Naive thymus-derived CD4-positive, alpha-beta T cell (primary cell): ENCODE measurements around the gene PPT1. TPM values are rescaled to one million over a fixed set of nuclear protein-coding genes. Genes with fewer than 3 reads are reported as not detected.

Experiments
- ATAC-seq: fragments of 150-1000 bp; cut with Tn5 transposase; 2 replicates; pipeline ENCODE4 v1.10.0; 2021; ENCODE audit warnings: mild to moderate bottlenecking, moderate library complexity
- CTCF ChIA-PET: fragments of 350-600 bp; sonication (Branson Sonifier 250); formaldehyde crosslinking; loops from one replicate; lab custom pipeline; 2021; ENCODE audit warnings: antibody characterized with exemption; lab: Charles Lee
- POLR2A ChIA-PET: fragments of 350-600 bp; sonication (Branson Sonifier 250); formaldehyde crosslinking; loops from one replicate; lab custom pipeline; 2021; ENCODE audit warnings: antibody characterized with exemption, inconsistent platforms; lab: Charles Lee
- DNase-seq, 9 donors: peaks; one replicate each; pipeline versions ENCODE4 v3.0.0 to v3.0.0-alpha.2; 2020 to 2022; ENCODE audit warnings: mixed read lengths in 1 of 9
- H3K27ac ChIP-seq: one replicate; pipeline ENCODE4 v1.7.0; 2013; ENCODE audit warnings: mild to moderate bottlenecking, low read depth, low read length, moderate library complexity
- H3K27me3 ChIP-seq, 2 donors: one replicate each; pipeline ENCODE4 v1.7.0; 2013; ENCODE audit warnings: low read length in 2 of 2, mild to moderate bottlenecking in 2 of 2, moderate library complexity in 2 of 2; ENCODE audit not compliant: control insufficient read depth in 2 of 2, insufficient read depth in 2 of 2
- H3K36me3 ChIP-seq, 3 experiments: 1 replicate in 2 of 3; 2 replicates in 1 of 3; pipeline ENCODE4 v1.7.0; 2013; ENCODE audit warnings: low read length in 3 of 3, mild to moderate bottlenecking in 3 of 3, moderate library complexity in 1 of 3; ENCODE audit not compliant: insufficient read depth in 3 of 3, control insufficient read depth in 2 of 3
- H3K4me1 ChIP-seq, 2 donors: one replicate each; pipeline ENCODE4 v1.7.0; 2013; ENCODE audit warnings: low read length in 2 of 2, mild to moderate bottlenecking in 2 of 2, moderate library complexity in 1 of 2; ENCODE audit not compliant: control insufficient read depth in 2 of 2, insufficient read depth in 2 of 2
- H3K4me3 ChIP-seq: 2 replicates; pipeline ENCODE4 v1.7.0; 2013; ENCODE audit warnings: mild to moderate bottlenecking, low read length
- H3K9me3 ChIP-seq, 3 experiments: 1 replicate in 2 of 3; 2 replicates in 1 of 3; pipeline ENCODE4 v1.7.0; 2013; ENCODE audit warnings: low read length in 3 of 3; ENCODE audit not compliant: control insufficient read depth in 2 of 3
- H3K27ac Mint-ChIP-seq, 9 donors: one replicate each; pipeline ENCODE4 v1.8.0; 2020 to 2022; ENCODE audit warnings: mixed read lengths in 9 of 9, mild to moderate bottlenecking in 8 of 9, moderate library complexity in 5 of 9, inconsistent platforms in 2 of 9
- H3K27me3 Mint-ChIP-seq, 5 donors: one replicate each; pipeline ENCODE4 v1.8.0; 2021 to 2022; ENCODE audit warnings: mixed read lengths in 5 of 5, mild to moderate bottlenecking in 1 of 5
- H3K36me3 Mint-ChIP-seq, 5 donors: one replicate each; pipeline ENCODE4 v1.8.0; 2020 to 2022; ENCODE audit warnings: mixed read lengths in 5 of 5, mild to moderate bottlenecking in 3 of 5, inconsistent platforms in 1 of 5
- H3K4me1 Mint-ChIP-seq, 7 donors: one replicate each; pipeline ENCODE4 v1.8.0; 2020 to 2022; ENCODE audit warnings: mixed read lengths in 7 of 7, mild to moderate bottlenecking in 3 of 7, inconsistent platforms in 1 of 7
- H3K4me3 Mint-ChIP-seq, 10 donors: one replicate each; pipeline ENCODE4 v1.8.0; 2020 to 2022; ENCODE audit warnings: mild to moderate bottlenecking in 10 of 10, mixed read lengths in 10 of 10, moderate library complexity in 6 of 10, inconsistent platforms in 2 of 10
- H3K9me3 Mint-ChIP-seq, 11 donors: one replicate each; pipeline ENCODE4 v1.8.0; 2020 to 2022; ENCODE audit warnings: mixed read lengths in 11 of 11, mild to moderate bottlenecking in 4 of 11, inconsistent platforms in 1 of 11, moderate library complexity in 1 of 11
- intact Hi-C, 2 donors: fragments of 100-400 bp; cut with micrococcal nuclease; formaldehyde crosslinking; loops; one replicate each; pipeline ENCODE4 v1.15.1; 2023
- polyA plus RNA-seq, 2 donors: library from polyadenylated mRNA; unstranded; fragments of 300-500 nt; fragmentation: Illumina TruSeq; gene quantifications; one replicate each; pipeline ENCODE4 v1.2.3, GENCODE V29; 2021
- total RNA-seq, 6 experiments: library from RNA in 5 of 6; stranded (reverse) in 5 of 6; gene quantifications; 1 replicate in 5 of 6; 2 replicates in 1 of 6; pipeline ENCODE4 v1.2.3 and lab custom pipeline; 2021 to 2026

PPT1 gene
- total and polyA plus RNA-seq, 7 experiments from 2014 or later, result 51.8 to 264 (median 100) TPM

- H3K4me3 Mint-ChIP-seq, result peak overlapping the region; percentile 27 to 87 (median 64)
- no peaks in the 10 kb centered on the region for H3K27me3 ChIP-seq
- H3K4me1 ChIP-seq, result peaks cover 58 to 77% of the 10 kb centered on the region in 2 donors
- POLR2A ChIA-PET, result interaction anchor here (2.0 to 21.3 kb wide), 3 partner anchors 11 to 24 kb away, joined by 7 to 306 read pairs (median 11); partner anchors contain the start of gene CAP1
- CTCF ChIA-PET, result interaction anchor here (0.6 to 1.6 kb wide), 5 partner anchors 14 to 351 kb away, joined by 3 to 5 read pairs (median 4); no protein-coding TSS in a partner anchor
- peak overlapping the region; percentile 48 to 97 (median 89) for H3K27ac Mint-ChIP-seq
- DNase-seq (no peak), ATAC-seq (no peak)
- H3K4me1 Mint-ChIP-seq, result peaks cover 75 to 100% (median 95%) of the 10 kb centered on the region in 7 donors
- H3K9me3 ChIP-seq, result no peaks in the 10 kb centered on the region
- H3K27me3 Mint-ChIP-seq, result no peaks in the 10 kb centered on the region
- no peaks in the 10 kb centered on the region for H3K9me3 Mint-ChIP-seq
- H3K4me3 ChIP-seq, result peak overlapping the region; percentile 3
- H3K27ac ChIP-seq, result peak overlapping the region; percentile 77
- intact Hi-C loops, result no loop called here
- peaks cover 9 to 54% (median 27%) of the 10 kb centered on the region in 5 donors for H3K36me3 Mint-ChIP-seq
- peaks cover 3 to 25% (median 4%) of the 10 kb centered on the region in 3 experiments for H3K36me3 ChIP-seq
These were observed 40.3 kb downstream of the PPT1 start for GRCh38 chr1:40056519-40057309.

- ATAC-seq, result no peak
- H3K36me3 ChIP-seq, result peaks cover 0 to 7% (median 3%) of the 10 kb centered on the region in 3 experiments
- H3K9me3 Mint-ChIP-seq, result no peaks in the 10 kb centered on the region
- no peaks in the 10 kb centered on the region for H3K27me3 Mint-ChIP-seq
- peak overlapping the region; percentile 32 for H3K27ac ChIP-seq
- ChIA-PET CTCF (interaction anchor here (0.7 kb wide), 1 partner anchor 262 kb away, joined by 3 read pairs; no protein-coding TSS in a partner anchor), POLR2A (interaction anchor here (5.1 to 17.8 kb wide), 2 partner anchors 11 to 13 kb away, joined by 38 to 306 read pairs; partner anchors contain the start of gene CAP1)
- intact Hi-C loops, result no loop called here
- peak overlapping the region in 8 of 9 donors; percentile 56 to 97 (median 88) for H3K27ac Mint-ChIP-seq
- H3K36me3 Mint-ChIP-seq, result peaks cover 11 to 48% (median 30%) of the 10 kb centered on the region in 5 donors
- H3K4me3 Mint-ChIP-seq, result peak overlapping the region in 8 of 10 donors; percentile 26 to 87 (median 50)
- H3K4me1 ChIP-seq, result peaks cover 53 to 68% of the 10 kb centered on the region in 2 donors
- H3K4me3 ChIP-seq, result no peak overlapping the region
- peaks cover 67 to 99% (median 91%) of the 10 kb centered on the region in 7 donors for H3K4me1 Mint-ChIP-seq
- H3K9me3 ChIP-seq, result no peaks in the 10 kb centered on the region
- no peaks in the 10 kb centered on the region for H3K27me3 ChIP-seq
- DNase-seq, result no peak
These were observed 43.7 kb downstream of the PPT1 start for GRCh38 chr1:40053138-40053887.

DNA sequence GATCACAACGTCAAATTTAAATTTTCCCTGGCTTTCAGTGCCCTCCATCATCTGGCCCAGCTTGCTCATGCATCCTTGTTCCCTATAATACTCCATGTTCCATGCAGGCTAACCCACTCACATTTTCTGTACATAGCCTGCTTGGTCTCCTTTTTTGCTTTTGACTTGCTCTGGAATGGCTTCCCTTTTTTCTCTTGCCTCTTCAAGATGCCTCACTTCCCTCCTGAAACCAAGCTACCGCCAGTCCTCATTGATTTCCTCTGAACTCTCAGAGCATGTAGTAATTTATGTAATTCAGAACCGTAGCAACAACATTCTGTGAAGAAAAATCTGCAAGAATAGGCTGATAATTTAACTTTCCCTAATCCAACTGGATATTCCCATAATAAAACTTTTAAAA is 46.2 kb downstream of the PPT1 start:
- peaks cover 52 to 62% of the 10 kb centered on the region in 2 donors for H3K4me1 ChIP-seq
- H3K4me3 ChIP-seq, result no peak overlapping the region
- no peaks in the 10 kb centered on the region for H3K9me3 ChIP-seq
- POLR2A ChIA-PET, result interaction anchor here (1.1 to 17.8 kb wide), 4 partner anchors 10 to 46 kb away, joined by 3 to 306 read pairs (median 22); partner anchors contain the start of genes CAP1 and PPT1
- Mint-ChIP-seq H3K36me3 (peaks cover 11 to 49% (median 30%) of the 10 kb centered on the region in 5 donors), H3K9me3 (no peaks in the 10 kb centered on the region), H3K27me3 (no peaks in the 10 kb centered on the region), H3K4me3 (peak overlapping the region; percentile 23 to 99 (median 64)), H3K27ac (peak overlapping the region; percentile 59 to 97 (median 86)), H3K4me1 (peaks cover 64 to 97% (median 86%) of the 10 kb centered on the region in 7 donors)
- ATAC-seq (peak; percentile 45), DNase-seq (no peak)
- peak overlapping the region; percentile 63 for H3K27ac ChIP-seq
- intact Hi-C loops, result loop anchor here in 1 of 2 donors (1.0 kb wide), 1 partner anchor 8 kb away; no protein-coding TSS in a partner anchor
- CTCF ChIA-PET, result interaction anchor here (0.6 to 1.4 kb wide), 4 partner anchors 9 to 199 kb away, joined by 3 to 4 read pairs (median 3); no protein-coding TSS in a partner anchor
- peaks cover 0 to 1% (median 0%) of the 10 kb centered on the region in 3 experiments for H3K36me3 ChIP-seq
- H3K27me3 ChIP-seq, result no peaks in the 10 kb centered on the region

DNA sequence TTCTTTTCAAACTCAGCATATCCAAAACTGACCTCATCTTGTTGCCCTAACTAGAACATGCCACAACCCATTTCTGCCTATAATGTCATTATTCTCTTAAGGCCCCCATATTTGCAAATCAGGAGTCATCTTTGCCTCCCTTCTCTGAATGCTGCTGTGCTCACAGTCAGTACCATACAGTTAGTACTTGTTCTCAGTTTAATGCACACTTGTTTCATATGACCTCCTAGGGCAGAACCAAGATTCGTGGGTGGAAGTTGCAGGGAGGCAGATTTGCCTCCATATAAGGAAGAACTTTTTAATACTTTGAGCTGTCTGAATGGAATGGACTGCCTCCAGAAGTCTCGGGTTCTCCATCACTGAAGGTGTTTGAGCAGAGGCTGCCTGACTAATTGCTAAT is 47.3 kb downstream of the PPT1 start:
- H3K9me3 ChIP-seq, result no peaks in the 10 kb centered on the region
- Mint-ChIP-seq H3K27me3 (no peaks in the 10 kb centered on the region), H3K9me3 (no peaks in the 10 kb centered on the region), H3K4me1 (peaks cover 65 to 97% (median 85%) of the 10 kb centered on the region in 7 donors), H3K36me3 (peaks cover 8 to 55% (median 33%) of the 10 kb centered on the region in 5 donors), H3K4me3 (peak overlapping the region; percentile 3 to 99 (median 72)), H3K27ac (peak overlapping the region; percentile 56 to 97 (median 86))
- ATAC-seq (peak; percentile 37), DNase-seq (no peak)
- no peaks in the 10 kb centered on the region for H3K27me3 ChIP-seq
- H3K4me1 ChIP-seq, result peaks cover 61 to 63% of the 10 kb centered on the region in 2 donors
- POLR2A ChIA-PET, result interaction anchor here (1.0 to 17.8 kb wide), 3 partner anchors 9 to 15 kb away, joined by 3 to 306 read pairs (median 38); partner anchors contain the start of gene CAP1
- peak overlapping the region; percentile 63 for H3K27ac ChIP-seq
- intact Hi-C loops, result loop anchor here (1.0 kb wide), 2 partner anchors 9 to 10 kb away; partner anchors contain the start of gene CAP1 (in 1 of the 2)
- peaks cover 0 to 3% (median 0%) of the 10 kb centered on the region in 3 experiments for H3K36me3 ChIP-seq
- CTCF ChIA-PET, result interaction anchor here (1.3 to 1.6 kb wide), 2 partner anchors 18 to 103 kb away, joined by 4 read pairs; no protein-coding TSS in a partner anchor
- peak overlapping the region; percentile 7 for H3K4me3 ChIP-seq

DNA sequence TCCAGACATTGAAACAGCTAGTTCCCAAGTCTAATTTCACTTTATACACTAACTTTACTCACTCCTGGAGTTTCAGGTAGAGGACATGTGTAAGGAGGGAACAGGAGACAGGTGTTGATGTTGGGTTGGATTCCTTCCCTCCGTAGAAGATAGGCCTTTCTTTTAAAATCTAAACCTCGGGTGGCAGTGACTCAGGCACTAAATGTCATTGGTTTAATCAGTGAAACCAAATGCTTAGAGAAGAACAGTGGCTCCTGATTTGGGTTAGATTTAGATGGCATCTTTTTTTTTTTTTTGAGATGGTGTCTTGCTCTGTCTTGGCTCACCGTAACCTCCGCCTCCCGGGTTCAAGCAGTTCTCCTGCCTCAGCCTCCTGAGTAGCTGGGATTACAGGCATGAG is 49.3 kb downstream of the PPT1 start:
- Histone ChIP-seq H3K4me1 (peaks cover 59 to 78% of the 10 kb centered on the region in 2 donors), H3K36me3 (peaks cover 0 to 3% (median 0%) of the 10 kb centered on the region in 3 experiments), H3K27ac (peak overlapping the region; percentile 52), H3K9me3 (no peaks in the 10 kb centered on the region), H3K4me3 (peak overlapping the region; percentile 12), H3K27me3 (no peaks in the 10 kb centered on the region)
- ATAC-seq, result no peak
- Mint-ChIP-seq H3K4me1 (peaks cover 65 to 95% (median 83%) of the 10 kb centered on the region in 7 donors), H3K36me3 (peaks cover 8 to 58% (median 31%) of the 10 kb centered on the region in 5 donors), H3K4me3 (peak overlapping the region; percentile 59 to 99 (median 70)), H3K27me3 (no peaks in the 10 kb centered on the region), H3K27ac (peak overlapping the region; percentile 65 to 97 (median 86)), H3K9me3 (no peaks in the 10 kb centered on the region)
- intact Hi-C loops, result no loop called here
- ChIA-PET POLR2A (interaction anchor here (0.7 to 17.8 kb wide), 3 partner anchors 10 to 208 kb away, joined by 3 to 306 read pairs (median 4); no protein-coding TSS in a partner anchor), CTCF (no interaction called here)
- DNase-seq, result no peak
